VCaP (cell line): ENCODE results near the gene CCDC6.
A peak's percentile ranks its signal among the peaks of the same experiment; 100 is the strongest.

ENCODE experiments used
- H3K27ac ChIP-seq: fragments of 450-650 bp; 2 replicates; pipeline ENCODE4 v1.5.1; 2017
- CTCF ChIP-seq: fragments of 450-650 bp; conservative IDR thresholded peaks from 2 replicates; pipeline ENCODE4 v1.5.1; 2017; ENCODE audit warnings: mild to moderate bottlenecking, moderate library complexity

CCDC6 gene

GRCh38 chr10:59819265-59819664, 87.1 kb downstream of the CCDC6 start:
- TF ChIP-seq CTCF: no peak

GRCh38 chr10:59817773-59818172, 88.6 kb downstream of the CCDC6 start:
- TF ChIP-seq CTCF: no peak
- no peak overlapping the region for H3K27ac ChIP-seq

More at GRCh38 chr10:59819265-59819664, 87.1 kb downstream of the CCDC6 start:
- H3K27ac ChIP-seq: no peak overlapping the region

- H3K27ac ChIP-seq: no peak overlapping the region
- no peak for TF ChIP-seq CTCF
These were observed 91.5 kb downstream of the CCDC6 start for GRCh38 chr10:59814878-59815277.

- peak overlapping the region; percentile 8 for H3K27ac ChIP-seq
- TF ChIP-seq CTCF: no peak
These were observed 93.7 kb downstream of the CCDC6 start for GRCh38 chr10:59812519-59813122.

GRCh38 chr10:59809644-59809974, 96.7 kb downstream of the CCDC6 start:
- no peak overlapping the region for H3K27ac ChIP-seq
- TF ChIP-seq CTCF: peak; percentile 42; the same call in 1 of the 2 replicates

GRCh38 chr10:59808896-59809643, 97.3 kb downstream of the CCDC6 start:
- TF ChIP-seq CTCF: peak; percentile 87
- no peak overlapping the region for H3K27ac ChIP-seq

GRCh38 chr10:59807629-59808620, 98.4 kb downstream of the CCDC6 start:
- no peak for TF ChIP-seq CTCF
- H3K27ac ChIP-seq: no peak overlapping the region
